Inflammatory macrophage treated with lipopolysaccharide for 4 hours (primary cell): ENCODE data around the gene MAD1L1.
"Not testable (repeated sequence)": the region's sequence is repeated elsewhere in the genome, so short reads cannot be mapped to it uniquely, and the experiment has no call there.

Experiments
- DNase-seq: peaks from one replicate; pipeline ENCODE4 v3.0.0-alpha.2; 2020

MAD1L1 gene

GRCh38 chr7:1815551-1816281 is 417.0 kb downstream of the MAD1L1 start:
- not testable (repeated sequence) for DNase-seq

GRCh38 chr7:1815051-1815481 is 417.7 kb downstream of the MAD1L1 start:
- DNase-seq, result no peak

GRCh38 chr7:1814089-1814811 is 418.5 kb downstream of the MAD1L1 start:
- DNase-seq, result no peak

GRCh38 chr7:1813394-1814088 is 419.2 kb downstream of the MAD1L1 start:
- DNase-seq, result no peak

GRCh38 chr7:1812509-1813393 is 420.0 kb downstream of the MAD1L1 start:
- no peak for DNase-seq

- no peak for DNase-seq
Measured at GRCh38 chr7:1811850-1812508, 420.8 kb downstream of the MAD1L1 start.

GRCh38 chr7:1810961-1811849 is 421.5 kb downstream of the MAD1L1 start:
- DNase-seq, result peak; percentile 5

GRCh38 chr7:1810521-1810920 is 422.2 kb downstream of the MAD1L1 start:
- DNase-seq, result no peak

- DNase-seq, result no peak
Measured at GRCh38 chr7:1809601-1810258, 423.0 kb downstream of the MAD1L1 start.

- no peak for DNase-seq
Measured at GRCh38 chr7:1809070-1809469, 423.7 kb downstream of the MAD1L1 start.

- DNase-seq, result no peak
Measured at GRCh38 chr7:1807821-1808600, 424.7 kb downstream of the MAD1L1 start.

GRCh38 chr7:1806354-1806753 is 426.4 kb downstream of the MAD1L1 start:
- no peak for DNase-seq

GRCh38 chr7:1804310-1804709 is 428.4 kb downstream of the MAD1L1 start:
- no peak for DNase-seq

- no peak for DNase-seq
Measured at GRCh38 chr7:1802899-1803298, 429.8 kb downstream of the MAD1L1 start.

GRCh38 chr7:1800902-1801301 is 431.8 kb downstream of the MAD1L1 start:
- DNase-seq, result no peak

GRCh38 chr7:1798191-1798590 is 434.6 kb downstream of the MAD1L1 start:
- DNase-seq, result no peak

- no peak for DNase-seq
Measured at GRCh38 chr7:1794888-1795542, 437.7 kb downstream of the MAD1L1 start.

- no peak for DNase-seq
Measured at GRCh38 chr7:1787681-1788235, 445.0 kb downstream of the MAD1L1 start.

GRCh38 chr7:1787241-1787640 is 445.5 kb downstream of the MAD1L1 start:
- no peak for DNase-seq
